HFFc6 (cell line): ENCODE results near the gene STRIP1. TPM values are rescaled to one million over a fixed set of nuclear protein-coding genes. Genes with fewer than 3 reads are reported as not detected.

Experiments
- DNase-seq: peaks from one replicate; pipeline ENCODE4 v3.0.0-alpha.2; 2018
- H3K27ac Mint-ChIP-seq: 2 replicates; pipeline ENCODE4 v1.8.0; 2020; ENCODE audit warnings: mild to moderate bottlenecking, mixed read lengths
- H3K27me3 Mint-ChIP-seq: 2 replicates; pipeline ENCODE4 v1.8.0; 2021; ENCODE audit warnings: mild to moderate bottlenecking, moderate library complexity, mixed read lengths; ENCODE audit not compliant: insufficient read depth
- H3K36me3 Mint-ChIP-seq: 2 replicates; pipeline ENCODE4 v1.8.0; 2021; ENCODE audit warnings: low read depth, mixed read lengths
- H3K4me1 Mint-ChIP-seq: 2 replicates; pipeline ENCODE4 v1.8.0; 2020; ENCODE audit warnings: low read depth, mixed read lengths
- H3K4me3 Mint-ChIP-seq: 2 replicates; pipeline ENCODE4 v1.8.0; 2020; ENCODE audit warnings: mild to moderate bottlenecking, moderate library complexity, mixed read lengths
- H3K9me3 Mint-ChIP-seq: 2 replicates; pipeline ENCODE4 v1.8.0; 2020; ENCODE audit warnings: mild to moderate bottlenecking, mixed read lengths
- total RNA-seq, 6 experiments: library from RNA; stranded (reverse); fragmentation: NEBNext Ultra II Directional; extraction: Animal tissue kit (Norgen Biotek cat#: 25700); gene quantifications; 2 replicates in 1 of 6; 3 replicates in 5 of 6; pipeline ENCODE4 v1.2.3, GENCODE V29; 2021
- TF ChIP-seq, protein P1 (sequence below): fragments of 200-600 bp; sonication (generic); IDR thresholded peaks from 2 replicates; pipeline ENCODE4 v1.5.0; 2021; ENCODE audit warnings: antibody characterized with exemption, mild to moderate bottlenecking

The STRIP1 gene
- total RNA-seq, 6 experiments from 2014 or later: 33.2 to 48.4 (median 36.8) TPM

DNA sequence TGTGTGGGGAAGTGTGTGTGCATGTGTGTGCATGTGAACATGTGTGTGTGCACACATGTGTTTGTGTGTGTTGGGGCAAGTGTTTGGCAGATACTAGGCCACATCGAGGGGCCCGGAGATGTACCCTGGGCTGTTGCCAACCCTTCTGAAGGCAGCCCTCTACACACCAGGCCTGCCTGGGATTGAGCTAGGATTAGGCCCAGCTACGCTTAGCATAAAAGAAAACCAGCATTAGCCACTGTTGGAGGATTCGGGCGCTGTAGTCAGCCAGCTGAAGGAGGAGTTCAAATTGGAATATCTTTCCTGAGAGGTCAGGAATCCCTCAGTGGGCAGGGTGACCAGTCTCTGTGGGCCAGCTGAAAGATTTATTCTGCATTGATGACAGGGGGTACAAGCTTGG, 46.6 kb downstream of the STRIP1 start:
- Mint-ChIP-seq H3K27me3 (peaks cover 6% of the 10 kb centered on the region), H3K9me3 (no peaks in the 10 kb centered on the region), H3K27ac (peak overlapping the region; percentile 5; the same call in 1 of the 2 replicates), H3K4me3 (no peak overlapping the region), H3K36me3 (no peaks in the 10 kb centered on the region), H3K4me1 (peaks cover 31% of the 10 kb centered on the region)
- TF ChIP-seq, protein P1, sequence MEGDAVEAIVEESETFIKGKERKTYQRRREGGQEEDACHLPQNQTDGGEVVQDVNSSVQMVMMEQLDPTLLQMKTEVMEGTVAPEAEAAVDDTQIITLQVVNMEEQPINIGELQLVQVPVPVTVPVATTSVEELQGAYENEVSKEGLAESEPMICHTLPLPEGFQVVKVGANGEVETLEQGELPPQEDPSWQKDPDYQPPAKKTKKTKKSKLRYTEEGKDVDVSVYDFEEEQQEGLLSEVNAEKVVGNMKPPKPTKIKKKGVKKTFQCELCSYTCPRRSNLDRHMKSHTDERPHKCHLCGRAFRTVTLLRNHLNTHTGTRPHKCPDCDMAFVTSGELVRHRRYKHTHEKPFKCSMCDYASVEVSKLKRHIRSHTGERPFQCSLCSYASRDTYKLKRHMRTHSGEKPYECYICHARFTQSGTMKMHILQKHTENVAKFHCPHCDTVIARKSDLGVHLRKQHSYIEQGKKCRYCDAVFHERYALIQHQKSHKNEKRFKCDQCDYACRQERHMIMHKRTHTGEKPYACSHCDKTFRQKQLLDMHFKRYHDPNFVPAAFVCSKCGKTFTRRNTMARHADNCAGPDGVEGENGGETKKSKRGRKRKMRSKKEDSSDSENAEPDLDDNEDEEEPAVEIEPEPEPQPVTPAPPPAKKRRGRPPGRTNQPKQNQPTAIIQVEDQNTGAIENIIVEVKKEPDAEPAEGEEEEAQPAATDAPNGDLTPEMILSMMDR: no peak
- DNase-seq: no peak

DNA sequence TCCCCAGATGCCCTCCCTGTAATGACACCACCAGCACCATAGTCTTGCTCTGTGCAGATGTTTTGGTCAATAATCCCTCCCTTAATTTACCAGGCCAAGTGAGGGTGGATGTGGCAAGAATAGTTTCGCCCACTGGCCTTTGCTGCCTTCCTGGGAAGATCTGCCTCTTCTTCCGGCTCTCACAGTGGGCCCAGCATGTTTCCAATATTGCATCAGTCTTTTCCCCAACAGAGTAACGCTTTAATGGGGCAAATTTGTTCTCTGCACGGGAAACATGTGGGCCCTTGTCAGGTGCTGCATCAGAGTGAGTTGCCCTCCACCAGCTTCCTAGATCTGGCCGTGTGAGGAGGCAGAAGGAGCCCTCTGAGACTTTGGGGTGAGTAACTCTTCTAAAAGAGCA, 48.1 kb downstream of the STRIP1 start:
- TF ChIP-seq, protein P1: no peak
- Mint-ChIP-seq H3K9me3 (no peaks in the 10 kb centered on the region), H3K36me3 (no peaks in the 10 kb centered on the region), H3K4me1 (peaks cover 45% of the 10 kb centered on the region), H3K27me3 (peaks cover 4% of the 10 kb centered on the region; the same call in 1 of the 2 replicates), H3K4me3 (peak overlapping the region; percentile 84; the same call in 1 of the 2 replicates), H3K27ac (peak overlapping the region; percentile 83)
- DNase-seq: no peak

- Mint-ChIP-seq H3K27me3 (peaks cover 4% of the 10 kb centered on the region; the same call in 1 of the 2 replicates), H3K36me3 (no peaks in the 10 kb centered on the region), H3K4me1 (peaks cover 51% of the 10 kb centered on the region), H3K4me3 (peak overlapping the region; percentile 84), H3K27ac (peak overlapping the region; percentile 83), H3K9me3 (no peaks in the 10 kb centered on the region)
- TF ChIP-seq, protein P1: no peak
- no peak for DNase-seq
Measured at GRCh38 chr1:110083061-110083865, 48.8 kb downstream of the STRIP1 start.

- Mint-ChIP-seq H3K4me3 (peak overlapping the region; percentile 84), H3K9me3 (no peaks in the 10 kb centered on the region), H3K27ac (peak overlapping the region; percentile 83), H3K27me3 (peaks cover 4% of the 10 kb centered on the region; the same call in 1 of the 2 replicates), H3K4me1 (peaks cover 51% of the 10 kb centered on the region), H3K36me3 (no peaks in the 10 kb centered on the region)
- TF ChIP-seq, protein P1: no peak
- DNase-seq: no peak
Measured at GRCh38 chr1:110083866-110084226, 49.4 kb downstream of the STRIP1 start.

DNA sequence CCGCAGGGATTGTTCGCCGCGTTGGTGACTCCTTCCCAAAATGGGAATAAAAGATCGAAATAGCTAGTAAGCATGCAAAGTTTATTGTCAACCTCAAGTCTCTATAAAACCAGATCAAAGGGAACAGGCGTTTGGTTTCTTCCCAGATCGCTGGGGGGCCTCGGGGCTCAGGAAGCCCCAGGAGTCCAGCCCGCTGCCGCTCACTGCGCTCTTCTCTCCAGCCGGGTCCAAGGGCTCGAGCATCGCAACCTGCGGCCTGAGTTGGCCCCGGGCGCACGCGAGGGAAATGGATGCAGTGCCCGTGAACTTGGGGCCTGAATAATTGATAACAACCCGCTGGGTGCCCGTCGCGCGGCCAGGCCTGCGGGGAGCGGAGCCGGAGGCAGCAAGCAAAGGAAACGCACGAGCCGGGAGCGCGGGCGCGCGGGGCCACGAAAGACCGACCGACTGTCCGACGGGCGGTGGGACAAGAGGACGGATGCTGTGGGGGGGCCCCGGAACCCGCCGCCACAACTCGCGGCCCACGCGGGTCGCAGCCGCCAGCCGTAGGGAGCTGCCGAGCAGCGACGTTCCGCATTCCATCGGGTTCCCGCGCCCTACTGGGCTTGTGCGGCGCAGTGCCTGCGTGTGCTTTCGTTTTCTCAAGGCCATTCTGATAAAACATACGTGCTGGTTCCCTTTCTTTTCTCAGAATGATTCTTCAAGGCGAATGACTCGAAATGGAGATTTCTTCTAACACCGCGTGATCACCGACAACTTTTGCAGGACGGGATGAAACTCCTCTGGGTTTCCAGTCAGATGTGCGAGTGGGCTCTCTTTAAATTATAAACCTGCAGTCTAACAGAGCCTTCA, 50.0 kb downstream of the STRIP1 start:
- no peaks in the 10 kb centered on the region for H3K9me3 Mint-ChIP-seq
- TF ChIP-seq, protein P1: 0 out of 2 replicates have a peak, but pooled peaks have one; percentile 12
- peak; percentile 39 for DNase-seq
- H3K36me3 Mint-ChIP-seq: no peaks in the 10 kb centered on the region
- peaks cover 7% of the 10 kb centered on the region; the same call in 1 of the 2 replicates for H3K27me3 Mint-ChIP-seq
- H3K27ac Mint-ChIP-seq: peak overlapping the region; percentile 83
- peaks cover 56% of the 10 kb centered on the region for H3K4me1 Mint-ChIP-seq
- H3K4me3 Mint-ChIP-seq: peak overlapping the region; percentile 84
